ENCODE measurements around the gene SETD5. TPM values are rescaled to one million over a fixed set of nuclear protein-coding genes. Genes with fewer than 3 reads are reported as not detected.
A peak's percentile ranks its signal among the peaks of the same experiment; 100 is the strongest.

The SETD5 gene
- total RNA-seq, 3 donors from 2014 or later = 94.8 to 132 (median 101) TPM

- no peaks in the 10 kb centered on the region for H3K9me3 ChIP-seq
- intact Hi-C loops (cut with DNase I, micrococcal nuclease) = no loop called here
- DNase-seq = peak in 2 of 3 donors; percentile 33 to 94
- no peak overlapping the region for H3K4me3 ChIP-seq
- no peaks in the 10 kb centered on the region for H3K36me3 ChIP-seq (ENCODE audit: low read depth)
- H3K4me1 ChIP-seq (ENCODE audit: low read depth) = peaks cover 28% of the 10 kb centered on the region
- no peak for TF ChIP-seq CTCF (IDR thresholded peaks at IDR 0.05)
- peak; percentile 98 for ATAC-seq
Observed at GRCh38 chr3:9422712-9423424, 25.5 kb downstream of the SETD5 start.

GRCh38 chr3:9428411-9428810, 31.0 kb downstream of the SETD5 start:
- no peaks in the 10 kb centered on the region for H3K36me3 ChIP-seq (ENCODE audit: low read depth)
- peaks cover 8% of the 10 kb centered on the region for H3K4me1 ChIP-seq (ENCODE audit: low read depth)
- intact Hi-C loops (cut with DNase I, micrococcal nuclease) = no loop called here
- no peak for ATAC-seq
- no peak for TF ChIP-seq CTCF (IDR thresholded peaks at IDR 0.05)
- no peak for DNase-seq
- H3K9me3 ChIP-seq = no peaks in the 10 kb centered on the region
- H3K4me3 ChIP-seq = no peak overlapping the region

- H3K9me3 ChIP-seq = no peaks in the 10 kb centered on the region
- no peaks in the 10 kb centered on the region for H3K36me3 ChIP-seq (ENCODE audit: low read depth)
- no peaks in the 10 kb centered on the region for H3K4me1 ChIP-seq (ENCODE audit: low read depth)
- no peak for TF ChIP-seq CTCF (IDR thresholded peaks at IDR 0.05)
- no peak overlapping the region for H3K4me3 ChIP-seq
- ATAC-seq (no peak), DNase-seq (no peak)
- intact Hi-C loops (cut with DNase I, micrococcal nuclease) = loop anchor here (10.0 kb wide), 2 partner anchors 46 to 56 kb away; no protein-coding TSS in a partner anchor
Observed at GRCh38 chr3:9430733-9431132, 33.3 kb downstream of the SETD5 start.

- DNase-seq = no peak
- no peaks in the 10 kb centered on the region for H3K9me3 ChIP-seq
- TF ChIP-seq CTCF (IDR thresholded peaks at IDR 0.05) = no peak
- intact Hi-C loops (cut with DNase I, micrococcal nuclease) = loop anchor here (10.0 kb wide), 2 partner anchors 49 to 59 kb away; no protein-coding TSS in a partner anchor
- H3K36me3 ChIP-seq (ENCODE audit: low read depth) = peaks cover 12% of the 10 kb centered on the region
- H3K4me1 ChIP-seq (ENCODE audit: low read depth) = no peaks in the 10 kb centered on the region
- no peak overlapping the region for H3K4me3 ChIP-seq
- ATAC-seq = no peak
Observed at GRCh38 chr3:9433627-9434521, 36.5 kb downstream of the SETD5 start.

- no peak for TF ChIP-seq CTCF (IDR thresholded peaks at IDR 0.05)
- no peak for DNase-seq
- no peak for ATAC-seq
- peaks cover 12% of the 10 kb centered on the region for H3K36me3 ChIP-seq (ENCODE audit: low read depth)
- H3K9me3 ChIP-seq = no peaks in the 10 kb centered on the region
- no peak overlapping the region for H3K4me3 ChIP-seq
- H3K4me1 ChIP-seq (ENCODE audit: low read depth) = no peaks in the 10 kb centered on the region
- intact Hi-C loops (cut with DNase I, micrococcal nuclease) = loop anchor here (10.0 kb wide), 2 partner anchors 51 to 61 kb away; no protein-coding TSS in a partner anchor
Observed at GRCh38 chr3:9435316-9435715, 37.9 kb downstream of the SETD5 start.
